T-cell (primary cell): ENCODE results near the gene CFDP1. TPM values are rescaled to one million over a fixed set of nuclear protein-coding genes. Genes with fewer than 3 reads are reported as not detected.
A peak's percentile ranks its signal among the peaks of the same experiment; 100 is the strongest.

Source experiments
- ATAC-seq, 4 experiments: fragments of 200-7000 bp in 3 of 4; fragments of 150-1000 bp in 1 of 4; cut with Tn5 transposase; replicated peaks in 1 of 4; 1 replicate in 3 of 4; 2 replicates in 1 of 4; pipeline ENCODE4 v1.10.0; 2021; ENCODE audit warnings: moderate library complexity in 3 of 4, mild to moderate bottlenecking in 2 of 4, moderate number of reproducible peaks in 1 of 4
- CTCF ChIA-PET, 2 donors: fragments of 300-600 bp; sonication (Branson Sonifier 250); formaldehyde crosslinking; loops; one replicate each; lab custom pipeline; 2022; ENCODE audit warnings: antibody characterized with exemption in 2 of 2; lab: Charles Lee
- POLR2A ChIA-PET, 2 donors: fragments of 300-600 bp; sonication (Branson Sonifier 250); formaldehyde crosslinking; loops; one replicate each; lab custom pipeline; 2022; ENCODE audit warnings: antibody characterized with exemption in 2 of 2; lab: Charles Lee
- DNase-seq, 35 experiments: peaks; one replicate each; pipeline versions ENCODE4 v3.0.0 to v3.0.0-alpha.2; 2013 to 2023
- H3K27ac ChIP-seq: one replicate; pipeline ENCODE4 v1.5.1; 2013; ENCODE audit warnings: low read length
- H3K27me3 ChIP-seq, 2 experiments: replicated peaks in 1 of 2; 1 replicate in 1 of 2; 2 replicates in 1 of 2; pipeline versions ENCODE4 v1.6.1 to v1.7.0; 2013; ENCODE audit warnings: low read length in 1 of 2, mixed read lengths in 1 of 2; ENCODE audit not compliant: control insufficient read depth in 2 of 2, insufficient read depth in 2 of 2; ENCODE audit errors: extremely low read depth in 1 of 2
- H3K36me3 ChIP-seq, 2 donors: 1 replicate in 1 of 2; 2 replicates in 1 of 2; pipeline versions ENCODE4 v1.6.1 to v1.7.0; 2013; ENCODE audit warnings: low read length in 1 of 2; ENCODE audit not compliant: control insufficient read depth in 2 of 2, insufficient read depth in 1 of 2; ENCODE audit errors: extremely low read depth in 1 of 2
- H3K4me1 ChIP-seq, 2 experiments: 1 replicate in 1 of 2; 2 replicates in 1 of 2; pipeline versions ENCODE4 v1.6.1 to v1.7.0; 2013; ENCODE audit warnings: low read length in 2 of 2, mixed read lengths in 1 of 2; ENCODE audit not compliant: insufficient read depth in 2 of 2, control insufficient read depth in 1 of 2; ENCODE audit errors: extremely low read depth in 1 of 2
- H3K4me3 ChIP-seq, 2 donors: 1 replicate in 1 of 2; 2 replicates in 1 of 2; pipeline versions ENCODE4 v1.5.1 to v1.7.0; 2013; ENCODE audit warnings: mild to moderate bottlenecking in 2 of 2, low read length in 1 of 2, moderate library complexity in 1 of 2; ENCODE audit not compliant: control insufficient read depth in 1 of 2; ENCODE audit errors: extremely low read depth in 1 of 2
- H3K9me3 ChIP-seq: 2 replicates; pipeline ENCODE4 v1.7.0; 2013
- H3K27ac Mint-ChIP-seq, 2 donors: one replicate each; pipeline ENCODE4 v1.8.0; 2020 to 2021; ENCODE audit warnings: mild to moderate bottlenecking in 2 of 2, mixed read lengths in 2 of 2
- H3K27me3 Mint-ChIP-seq, 2 donors: one replicate each; pipeline ENCODE4 v1.8.0; 2021 to 2022; ENCODE audit warnings: mixed read lengths in 2 of 2
- H3K36me3 Mint-ChIP-seq: one replicate; pipeline ENCODE4 v1.8.0; 2021; ENCODE audit warnings: mixed read lengths
- H3K4me1 Mint-ChIP-seq, 3 donors: one replicate each; pipeline ENCODE4 v1.8.0; 2020 to 2022; ENCODE audit warnings: mixed read lengths in 3 of 3, mild to moderate bottlenecking in 1 of 3
- H3K4me3 Mint-ChIP-seq, 3 donors: one replicate each; pipeline ENCODE4 v1.8.0; 2020 to 2022; ENCODE audit warnings: mild to moderate bottlenecking in 3 of 3, mixed read lengths in 3 of 3, moderate library complexity in 3 of 3
- H3K9me3 Mint-ChIP-seq, 3 donors: one replicate each; pipeline ENCODE4 v1.8.0; 2020 to 2022; ENCODE audit warnings: mixed read lengths in 3 of 3
- WGBS: methylation state at CpG from one replicate; pipeline ENCODE4 v1.1.5; 2013; ENCODE audit warnings: missing lambda C conversion rate; ENCODE audit not compliant: insufficient coverage; 5-methylcytosine and 5-hydroxymethylcytosine counted together
- total RNA-seq, 35 experiments: library from RNA in 6 of 35; stranded (reverse) in 6 of 35; fragments of 120-200 nt in 1 of 35; gene quantifications; one replicate each; pipeline versions ENCODE4 v1.2.1 to v1.2.4 and lab custom pipeline; 2013 to 2026

Gene CFDP1
- total RNA-seq, 5 donors from 2014 or later (not counting 1 experiment from before 2014, with no cell fraction given) = 30.8 to 36.5 (median 34.2) TPM

GRCh38 chr16:75342308-75342811 is 90.9 kb downstream of the CFDP1 start:
- H3K4me1 Mint-ChIP-seq = peaks cover 0 to 3% (median 2%) of the 10 kb centered on the region in 3 donors
- ATAC-seq (no peak), DNase-seq (no peak)
- CTCF ChIA-PET = no interaction called here
- Histone ChIP-seq H3K4me1 (no peaks in the 10 kb centered on the region), H3K27me3 (no peaks in the 10 kb centered on the region), H3K4me3 (no peak overlapping the region), H3K27ac (no peak overlapping the region), H3K9me3 (no peaks in the 10 kb centered on the region), H3K36me3 (peaks cover 0 to 10% of the 10 kb centered on the region in 2 donors)
- H3K36me3 Mint-ChIP-seq = peaks cover 73% of the 10 kb centered on the region
- H3K9me3 Mint-ChIP-seq = no peaks in the 10 kb centered on the region
- H3K27me3 Mint-ChIP-seq = no peaks in the 10 kb centered on the region
- no peak overlapping the region for H3K27ac Mint-ChIP-seq
- POLR2A ChIA-PET = no interaction called here
- WGBS = no CpG with 5 or more reads among the region's 2 CpGs
- no peak overlapping the region for H3K4me3 Mint-ChIP-seq

- Histone ChIP-seq H3K27me3 (no peaks in the 10 kb centered on the region), H3K27ac (no peak overlapping the region), H3K4me3 (no peak overlapping the region), H3K36me3 (peaks cover 0 to 16% of the 10 kb centered on the region in 2 donors), H3K9me3 (no peaks in the 10 kb centered on the region), H3K4me1 (no peaks in the 10 kb centered on the region)
- ChIA-PET CTCF (no interaction called here), POLR2A (no interaction called here)
- Mint-ChIP-seq H3K4me1 (peaks cover 0 to 3% (median 2%) of the 10 kb centered on the region in 3 donors), H3K27ac (no peak overlapping the region), H3K27me3 (no peaks in the 10 kb centered on the region), H3K36me3 (peaks cover 78% of the 10 kb centered on the region), H3K4me3 (no peak overlapping the region), H3K9me3 (no peaks in the 10 kb centered on the region)
- DNase-seq = no peak
- no peak for ATAC-seq
- WGBS = 81% methylated on average over 3 of the region's 4 CpGs
Observed at GRCh38 chr16:75341564-75342307, 91.6 kb downstream of the CFDP1 start.

GRCh38 chr16:75340741-75341491 is 92.4 kb downstream of the CFDP1 start:
- Mint-ChIP-seq H3K27ac (no peak overlapping the region), H3K27me3 (no peaks in the 10 kb centered on the region), H3K9me3 (no peaks in the 10 kb centered on the region), H3K36me3 (peaks cover 79% of the 10 kb centered on the region), H3K4me1 (peaks cover 0 to 2% (median 0%) of the 10 kb centered on the region in 3 donors), H3K4me3 (no peak overlapping the region)
- ChIA-PET POLR2A (interaction anchor here in 1 of 2 donors (0.6 kb wide), 1 partner anchor 56 kb away, joined by 4 read pairs; no protein-coding TSS in a partner anchor), CTCF (no interaction called here)
- no peak overlapping the region for H3K27ac ChIP-seq
- no peaks in the 10 kb centered on the region for H3K4me1 ChIP-seq
- H3K36me3 ChIP-seq = peaks cover 0 to 16% of the 10 kb centered on the region in 2 donors
- WGBS = no CpG with 5 or more reads among the region's 2 CpGs
- DNase-seq (no peak), ATAC-seq (no peak)
- H3K27me3 ChIP-seq = no peaks in the 10 kb centered on the region
- no peak overlapping the region for H3K4me3 ChIP-seq
- no peaks in the 10 kb centered on the region for H3K9me3 ChIP-seq

- ATAC-seq (no peak), DNase-seq (no peak)
- CTCF ChIA-PET = no interaction called here
- no peak overlapping the region for H3K27ac ChIP-seq
- no CpG with 5 or more reads among the region's 6 CpGs for WGBS
- Mint-ChIP-seq H3K9me3 (no peaks in the 10 kb centered on the region), H3K36me3 (peaks cover 61% of the 10 kb centered on the region), H3K27ac (no peak overlapping the region), H3K27me3 (no peaks in the 10 kb centered on the region), H3K4me1 (peaks cover 18 to 23% (median 19%) of the 10 kb centered on the region in 3 donors), H3K4me3 (no peak overlapping the region)
- H3K36me3 ChIP-seq = peaks cover 0 to 10% of the 10 kb centered on the region in 2 donors
- POLR2A ChIA-PET = no interaction called here
- H3K27me3 ChIP-seq = no peaks in the 10 kb centered on the region
- peaks cover 7 to 10% of the 10 kb centered on the region in 2 experiments for H3K4me1 ChIP-seq
- no peaks in the 10 kb centered on the region for H3K9me3 ChIP-seq
- no peak overlapping the region for H3K4me3 ChIP-seq
Observed at GRCh38 chr16:75337430-75337829, 95.9 kb downstream of the CFDP1 start.

- Histone ChIP-seq H3K36me3 (peaks cover 0 to 9% of the 10 kb centered on the region in 2 donors), H3K9me3 (no peaks in the 10 kb centered on the region), H3K4me3 (no peak overlapping the region), H3K27me3 (no peaks in the 10 kb centered on the region), H3K4me1 (peaks cover 7 to 10% of the 10 kb centered on the region in 2 experiments), H3K27ac (no peak overlapping the region)
- no peak for ATAC-seq
- H3K9me3 Mint-ChIP-seq = no peaks in the 10 kb centered on the region
- ChIA-PET POLR2A (no interaction called here), CTCF (no interaction called here)
- WGBS = no CpG with 5 or more reads among the region's 2 CpGs
- no peak for DNase-seq
- H3K36me3 Mint-ChIP-seq = peaks cover 60% of the 10 kb centered on the region
- no peak overlapping the region for H3K4me3 Mint-ChIP-seq
- H3K27me3 Mint-ChIP-seq = no peaks in the 10 kb centered on the region
- H3K4me1 Mint-ChIP-seq = peaks cover 18 to 23% (median 19%) of the 10 kb centered on the region in 3 donors
- H3K27ac Mint-ChIP-seq = no peak overlapping the region
Observed at GRCh38 chr16:75336521-75336920, 96.8 kb downstream of the CFDP1 start.

GRCh38 chr16:75333721-75334163 is 99.6 kb downstream of the CFDP1 start:
- H3K9me3 ChIP-seq = no peaks in the 10 kb centered on the region
- no peaks in the 10 kb centered on the region for H3K9me3 Mint-ChIP-seq
- peak overlapping the region in 1 of 3 donors; percentile 40 for H3K4me3 Mint-ChIP-seq
- DNase-seq = no peak
- peaks cover 37% of the 10 kb centered on the region for H3K36me3 Mint-ChIP-seq
- no peaks in the 10 kb centered on the region for H3K27me3 Mint-ChIP-seq
- H3K27me3 ChIP-seq = no peaks in the 10 kb centered on the region
- ChIA-PET POLR2A (no interaction called here), CTCF (no interaction called here)
- peaks cover 18 to 23% (median 19%) of the 10 kb centered on the region in 3 donors for H3K4me1 Mint-ChIP-seq
- H3K36me3 ChIP-seq = peaks cover 0 to 7% of the 10 kb centered on the region in 2 donors
- peak in 2 of 4 experiments; percentile 23 to 36 for ATAC-seq
- H3K4me1 ChIP-seq = peaks cover 7 to 10% of the 10 kb centered on the region in 2 experiments
- no CpG with 5 or more reads among the region's 2 CpGs for WGBS
- H3K27ac ChIP-seq = no peak overlapping the region
- H3K4me3 ChIP-seq = no peak overlapping the region
- peak overlapping the region; percentile 54 to 67 for H3K27ac Mint-ChIP-seq
